HG02610 (cell line): Measurements from ENCODE around the gene TNNC2.

Experiments
- ATAC-seq: cut with Tn5 transposase; IDR thresholded peaks from one replicate; pipeline ENCODE4 v1.9.1; 2021; ENCODE audit warnings: mild to moderate bottlenecking, moderate library complexity; ENCODE audit not compliant: unreplicated experiment

TNNC2 gene

GRCh38 chr20:45788351-45788750, 38.8 kb downstream of the TNNC2 start:
- no peak for ATAC-seq

GRCh38 chr20:45783656-45784294, 43.3 kb downstream of the TNNC2 start:
- ATAC-seq, result no peak

DNA sequence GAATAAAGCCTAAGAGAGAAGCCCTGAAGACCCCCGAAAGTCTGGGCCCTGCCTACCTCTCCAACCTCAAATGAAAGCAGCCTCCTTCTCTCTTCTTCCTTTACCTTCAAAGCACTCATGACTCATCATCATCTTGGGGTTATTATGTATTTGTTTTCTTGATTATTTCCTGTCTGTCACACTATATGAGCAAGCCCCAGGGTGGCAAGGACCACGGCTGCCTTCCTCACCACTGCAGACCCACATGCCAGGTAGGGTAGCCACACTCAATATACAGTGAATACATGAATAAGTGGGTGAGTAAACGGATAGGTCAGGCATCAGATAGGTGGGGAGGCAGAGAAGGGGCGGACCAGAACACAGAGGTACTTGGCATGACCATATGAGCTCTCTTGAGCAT, 44.2 kb downstream of the TNNC2 start:
- ATAC-seq, result no peak

- no peak for ATAC-seq
Observed at GRCh38 chr20:45781391-45781931, 45.7 kb downstream of the TNNC2 start.

- ATAC-seq, result no peak
Observed at GRCh38 chr20:45780159-45780558, 47.0 kb downstream of the TNNC2 start.

GRCh38 chr20:45779011-45779915, 47.8 kb downstream of the TNNC2 start:
- no peak for ATAC-seq

DNA sequence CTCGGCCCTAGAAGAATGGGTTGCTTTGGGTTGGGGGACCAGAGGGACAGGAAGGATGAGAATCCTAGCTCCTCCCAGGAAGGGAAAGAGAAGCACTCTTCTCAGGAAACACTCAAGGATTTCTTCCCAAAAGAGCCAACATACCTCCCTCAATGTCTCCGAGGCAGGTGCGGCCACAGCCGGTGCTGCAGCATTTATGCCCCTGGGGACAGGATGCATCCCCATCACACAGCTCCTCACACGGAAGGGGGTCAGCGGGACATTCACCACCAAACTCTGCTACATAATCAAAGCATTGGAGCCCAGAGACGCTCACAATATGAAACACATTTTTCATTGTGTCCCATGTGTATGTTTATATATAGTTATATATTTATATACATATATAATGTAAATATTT, 50.2 kb downstream of the TNNC2 start:
- ATAC-seq, result no peak

GRCh38 chr20:45775411-45775810, 51.7 kb downstream of the TNNC2 start:
- ATAC-seq, result no peak

DNA sequence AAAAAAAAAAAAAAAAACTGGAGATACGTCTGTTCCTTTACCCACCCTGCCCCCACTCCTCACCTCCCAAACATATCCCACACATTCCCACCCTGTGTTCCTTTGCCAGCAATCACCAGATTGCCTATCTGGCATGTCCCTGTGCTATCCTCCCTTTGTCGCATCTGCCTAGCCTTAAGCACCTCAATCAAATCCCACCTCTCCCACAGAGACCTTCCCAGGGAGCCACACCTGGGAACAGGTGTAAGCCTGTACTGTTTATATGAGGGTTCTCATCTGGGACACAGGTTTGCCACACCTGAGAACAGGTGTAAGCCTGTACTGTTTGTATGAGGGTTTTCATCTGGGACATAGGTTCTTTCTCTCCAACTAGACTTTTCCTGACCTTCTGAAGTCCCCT, 52.2 kb downstream of the TNNC2 start:
- ATAC-seq, result no peak
